ENCODE data around the gene FUT3. TPM values are rescaled to one million over a fixed set of nuclear protein-coding genes. Genes with fewer than 3 reads are reported as not detected.
"Not testable (repeated sequence)": the region's sequence is repeated elsewhere in the genome, so short reads cannot be mapped to it uniquely, and the experiment has no call there.

FUT3 gene
- total and polyA plus RNA-seq, 4 experiments from 2014 or later, result 0.15 TPM; not detected in 3

GRCh38 chr19:5881543-5882299 is 30.5 kb upstream of the FUT3 start:
- Histone ChIP-seq H3K4me1 (ENCODE audit: insufficient read depth, low read length) (no peaks in the 10 kb centered on the region), H3K9me3 (ENCODE audit: control insufficient read depth in 1 of 2, low read length in 2 of 2) (no peaks in the 10 kb centered on the region), H3K27ac (ENCODE audit: low read depth, low read length) (no peak overlapping the region), H3K27me3 (ENCODE audit: insufficient read depth, low read length) (no peaks in the 10 kb centered on the region), H3K4me3 (ENCODE audit: low read length in 2 of 2) (no peak overlapping the region), H3K36me3 (ENCODE audit: insufficient read depth, low read length) (no peaks in the 10 kb centered on the region)
- Mint-ChIP-seq H3K4me1 (no peaks in the 10 kb centered on the region), H3K27ac (no peak overlapping the region), H3K4me3 (no peak overlapping the region), H3K27me3 (peaks cover 7 to 15% of the 10 kb centered on the region in 2 donors), H3K36me3 (no peaks in the 10 kb centered on the region), H3K9me3 (no peaks in the 10 kb centered on the region)
- intact Hi-C loops (cut with micrococcal nuclease), result no loop called here
- no peak for DNase-seq
- POLR2A ChIA-PET (ENCODE audit: partially characterized antibody), result no interaction called here
- CTCF ChIA-PET (ENCODE audit: partially characterized antibody), result no interaction called here

DNA sequence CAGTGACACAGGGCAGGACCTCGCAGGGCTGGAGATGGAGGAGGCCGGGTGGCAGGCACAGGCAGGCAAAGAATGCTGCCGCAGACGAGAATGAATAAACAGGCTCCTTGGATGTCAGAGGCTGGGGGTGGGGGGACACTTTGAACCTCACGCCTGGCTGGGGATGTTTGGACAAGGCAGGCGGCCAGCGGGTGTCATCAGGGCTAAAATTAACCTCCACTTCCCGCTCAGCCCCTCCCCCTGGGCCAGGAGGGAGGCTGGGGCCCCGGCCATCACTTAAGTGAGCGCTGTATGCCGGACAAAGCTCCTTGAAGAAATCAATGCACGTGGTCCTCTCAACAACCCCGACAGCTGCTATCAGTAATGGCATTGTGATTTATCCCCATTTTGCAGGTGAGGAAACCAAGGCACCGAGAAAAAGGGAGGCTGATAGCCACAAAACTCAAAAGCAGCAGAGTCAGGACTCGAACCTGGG is 29.4 kb upstream of the FUT3 start:
- no peaks in the 10 kb centered on the region for H3K9me3 Mint-ChIP-seq
- DNase-seq, result no peak
- peaks cover 12 to 16% of the 10 kb centered on the region in 2 donors for H3K27me3 Mint-ChIP-seq
- no peak overlapping the region for H3K4me3 Mint-ChIP-seq
- intact Hi-C loops (cut with micrococcal nuclease), result no loop called here
- no peaks in the 10 kb centered on the region for H3K9me3 ChIP-seq (ENCODE audit: control insufficient read depth in 1 of 2, low read length in 2 of 2)
- H3K36me3 ChIP-seq (ENCODE audit: insufficient read depth, low read length), result no peaks in the 10 kb centered on the region
- no peaks in the 10 kb centered on the region for H3K27me3 ChIP-seq (ENCODE audit: insufficient read depth, low read length)
- no peaks in the 10 kb centered on the region for H3K4me1 ChIP-seq (ENCODE audit: insufficient read depth, low read length)
- no peak overlapping the region for H3K4me3 ChIP-seq (ENCODE audit: low read length in 2 of 2)
- POLR2A ChIA-PET (ENCODE audit: partially characterized antibody), result no interaction called here
- no peaks in the 10 kb centered on the region for H3K36me3 Mint-ChIP-seq
- no peaks in the 10 kb centered on the region for H3K4me1 Mint-ChIP-seq
- H3K27ac ChIP-seq (ENCODE audit: low read depth, low read length), result no peak overlapping the region
- CTCF ChIA-PET (ENCODE audit: partially characterized antibody), result no interaction called here
- no peak overlapping the region for H3K27ac Mint-ChIP-seq

DNA sequence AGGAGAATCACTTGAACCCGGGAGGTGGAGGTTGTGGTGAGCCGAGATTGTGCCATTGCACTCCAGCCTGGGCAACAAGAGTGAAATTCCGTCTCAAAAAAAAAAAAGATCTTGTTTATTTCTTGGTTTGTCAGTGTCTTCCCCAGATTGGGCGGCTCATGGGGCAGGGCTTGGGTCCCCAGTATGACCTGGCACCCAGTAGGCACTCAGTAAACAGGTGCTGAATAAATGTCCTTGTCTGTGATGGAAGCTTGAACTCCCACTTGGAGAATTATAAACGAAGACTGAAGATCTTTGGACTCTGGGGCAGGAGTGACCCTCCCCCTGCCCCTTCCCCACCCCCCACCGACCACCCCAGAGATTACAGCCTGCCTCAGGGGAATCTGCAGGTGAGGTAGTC is 28.9 kb upstream of the FUT3 start:
- Mint-ChIP-seq H3K36me3 (no peaks in the 10 kb centered on the region), H3K9me3 (no peaks in the 10 kb centered on the region), H3K27ac (no peak overlapping the region), H3K27me3 (peaks cover 12 to 15% of the 10 kb centered on the region in 2 donors), H3K4me3 (no peak overlapping the region), H3K4me1 (no peaks in the 10 kb centered on the region)
- intact Hi-C loops (cut with micrococcal nuclease), result no loop called here
- Histone ChIP-seq H3K27me3 (ENCODE audit: insufficient read depth, low read length) (no peaks in the 10 kb centered on the region), H3K4me1 (ENCODE audit: insufficient read depth, low read length) (no peaks in the 10 kb centered on the region), H3K27ac (ENCODE audit: low read depth, low read length) (no peak overlapping the region), H3K9me3 (ENCODE audit: control insufficient read depth in 1 of 2, low read length in 2 of 2) (no peaks in the 10 kb centered on the region), H3K4me3 (ENCODE audit: low read length in 2 of 2) (no peak overlapping the region), H3K36me3 (ENCODE audit: insufficient read depth, low read length) (no peaks in the 10 kb centered on the region)
- ChIA-PET POLR2A (ENCODE audit: partially characterized antibody) (no interaction called here), CTCF (ENCODE audit: partially characterized antibody) (no interaction called here)
- no peak for DNase-seq

DNA sequence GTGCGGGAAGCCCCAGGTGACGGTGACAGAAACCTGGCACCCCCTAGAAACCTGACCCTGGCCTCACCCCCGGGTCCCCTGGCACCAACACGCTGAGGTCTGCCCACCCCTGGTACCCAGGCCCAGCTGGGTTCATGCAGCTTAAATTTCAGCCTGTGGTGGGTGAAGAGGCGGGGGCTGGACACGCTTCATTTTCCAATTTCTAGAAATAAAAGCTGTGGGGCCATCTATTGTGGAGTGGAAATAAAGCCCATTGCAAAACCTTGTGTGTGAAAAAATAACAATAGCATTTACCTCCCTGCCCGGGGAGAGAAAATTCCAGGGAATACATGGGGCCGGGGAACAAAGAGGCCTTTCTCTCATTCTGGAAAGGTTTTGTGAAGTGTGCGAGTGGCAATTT is 26.6 kb upstream of the FUT3 start:
- no peaks in the 10 kb centered on the region for H3K27me3 ChIP-seq (ENCODE audit: insufficient read depth, low read length)
- POLR2A ChIA-PET (ENCODE audit: partially characterized antibody), result no interaction called here
- CTCF ChIA-PET (ENCODE audit: partially characterized antibody), result interaction anchor here (0.5 kb wide), 1 partner anchor 140 kb away, joined by 3 read pairs; no protein-coding TSS in a partner anchor
- Mint-ChIP-seq H3K36me3 (no peaks in the 10 kb centered on the region), H3K27ac (no peak overlapping the region), H3K4me1 (no peaks in the 10 kb centered on the region), H3K27me3 (peaks cover 9 to 13% of the 10 kb centered on the region in 2 donors), H3K4me3 (no peak overlapping the region), H3K9me3 (no peaks in the 10 kb centered on the region)
- no peak overlapping the region for H3K27ac ChIP-seq (ENCODE audit: low read depth, low read length)
- no peak overlapping the region for H3K4me3 ChIP-seq (ENCODE audit: low read length in 2 of 2)
- intact Hi-C loops (cut with micrococcal nuclease), result no loop called here
- no peaks in the 10 kb centered on the region for H3K36me3 ChIP-seq (ENCODE audit: insufficient read depth, low read length)
- no peaks in the 10 kb centered on the region for H3K4me1 ChIP-seq (ENCODE audit: insufficient read depth, low read length)
- H3K9me3 ChIP-seq (ENCODE audit: control insufficient read depth in 1 of 2, low read length in 2 of 2), result no peaks in the 10 kb centered on the region
- DNase-seq, result no peak

DNA sequence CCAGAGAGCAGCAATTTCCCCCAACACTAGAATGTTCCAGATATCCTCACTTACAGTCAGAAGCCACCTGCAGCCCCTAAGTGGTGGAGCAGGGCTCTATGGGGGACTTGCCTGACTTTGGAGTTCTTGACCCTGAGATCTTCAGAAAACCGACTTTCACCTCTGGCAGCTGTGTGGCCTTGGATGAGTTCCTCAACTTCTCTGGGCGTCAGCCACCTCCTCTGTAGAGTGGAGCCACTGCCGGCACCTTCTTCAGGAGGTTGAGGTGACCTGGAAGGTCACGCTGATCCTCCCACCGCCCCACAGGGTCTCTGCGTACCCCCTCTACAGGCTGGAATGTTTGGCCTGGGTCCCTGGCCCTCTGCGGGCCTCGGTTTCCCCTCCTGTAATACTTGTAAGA is 26.2 kb upstream of the FUT3 start:
- intact Hi-C loops (cut with micrococcal nuclease), result no loop called here
- no peaks in the 10 kb centered on the region for H3K4me1 Mint-ChIP-seq
- Histone ChIP-seq H3K4me1 (ENCODE audit: insufficient read depth, low read length) (no peaks in the 10 kb centered on the region), H3K27me3 (ENCODE audit: insufficient read depth, low read length) (no peaks in the 10 kb centered on the region), H3K9me3 (ENCODE audit: control insufficient read depth in 1 of 2, low read length in 2 of 2) (no peaks in the 10 kb centered on the region), H3K4me3 (ENCODE audit: low read length in 2 of 2) (no peak overlapping the region), H3K27ac (ENCODE audit: low read depth, low read length) (no peak overlapping the region), H3K36me3 (ENCODE audit: insufficient read depth, low read length) (no peaks in the 10 kb centered on the region)
- CTCF ChIA-PET (ENCODE audit: partially characterized antibody), result interaction anchor here (0.5 kb wide), 1 partner anchor 140 kb away, joined by 3 read pairs; no protein-coding TSS in a partner anchor
- no peaks in the 10 kb centered on the region for H3K9me3 Mint-ChIP-seq
- DNase-seq, result no peak
- H3K36me3 Mint-ChIP-seq, result no peaks in the 10 kb centered on the region
- POLR2A ChIA-PET (ENCODE audit: partially characterized antibody), result no interaction called here
- H3K27me3 Mint-ChIP-seq, result peaks cover 9 to 13% of the 10 kb centered on the region in 2 donors
- H3K4me3 Mint-ChIP-seq, result no peak overlapping the region
- H3K27ac Mint-ChIP-seq, result no peak overlapping the region

DNA sequence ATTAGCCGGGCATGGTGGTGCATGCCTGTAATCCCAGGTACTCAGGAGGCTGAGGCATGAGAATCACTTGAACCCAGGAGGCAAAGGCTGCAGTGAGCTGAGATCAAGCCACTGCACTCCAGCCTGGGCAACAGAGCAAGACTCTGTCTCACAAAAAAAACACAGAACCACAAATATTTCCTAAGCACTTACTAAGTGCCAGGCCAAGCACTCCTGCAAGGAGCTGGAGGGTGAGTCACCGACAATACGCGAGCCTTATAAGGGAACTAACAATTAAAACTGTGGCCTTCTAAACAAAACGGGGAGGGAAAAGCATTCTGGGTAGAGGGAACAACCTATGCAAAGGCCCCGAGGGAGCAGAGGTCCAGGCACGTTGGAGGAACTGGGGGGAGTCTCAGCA is 23.2 kb upstream of the FUT3 start:
- not testable (repeated sequence) for H3K36me3 ChIP-seq (ENCODE audit: insufficient read depth, low read length); H3K4me1 ChIP-seq (ENCODE audit: insufficient read depth, low read length)

GRCh38 chr19:5873617-5874199 is 22.5 kb upstream of the FUT3 start:
- no peaks in the 10 kb centered on the region for H3K9me3 Mint-ChIP-seq
- H3K27me3 Mint-ChIP-seq, result peaks cover 8% of the 10 kb centered on the region in 2 donors
- H3K27me3 ChIP-seq (ENCODE audit: insufficient read depth, low read length), result no peaks in the 10 kb centered on the region
- no peak overlapping the region for H3K4me3 ChIP-seq (ENCODE audit: low read length in 2 of 2)
- no peak overlapping the region for H3K27ac Mint-ChIP-seq
- no peak overlapping the region for H3K27ac ChIP-seq (ENCODE audit: low read depth, low read length)
- no peaks in the 10 kb centered on the region for H3K4me1 ChIP-seq (ENCODE audit: insufficient read depth, low read length)
- H3K4me1 Mint-ChIP-seq, result no peaks in the 10 kb centered on the region
- intact Hi-C loops (cut with micrococcal nuclease), result no loop called here
- no peaks in the 10 kb centered on the region for H3K36me3 ChIP-seq (ENCODE audit: insufficient read depth, low read length)
- no peaks in the 10 kb centered on the region for H3K9me3 ChIP-seq (ENCODE audit: control insufficient read depth in 1 of 2, low read length in 2 of 2)
- H3K4me3 Mint-ChIP-seq, result no peak overlapping the region
- POLR2A ChIA-PET (ENCODE audit: partially characterized antibody), result no interaction called here
- no peak for DNase-seq
- no peaks in the 10 kb centered on the region for H3K36me3 Mint-ChIP-seq
- CTCF ChIA-PET (ENCODE audit: partially characterized antibody), result no interaction called here

More for the DNA sequence above, 23.2 kb upstream of the FUT3 start:
- intact Hi-C loops (cut with micrococcal nuclease); H3K27me3 ChIP-seq (ENCODE audit: insufficient read depth, low read length); H3K9me3 Mint-ChIP-seq; H3K4me3 Mint-ChIP-seq; H3K4me3 ChIP-seq (ENCODE audit: low read length in 2 of 2); H3K27ac Mint-ChIP-seq; H3K9me3 ChIP-seq (ENCODE audit: control insufficient read depth in 1 of 2, low read length in 2 of 2); DNase-seq; H3K4me1 Mint-ChIP-seq; POLR2A ChIA-PET (ENCODE audit: partially characterized antibody); H3K36me3 Mint-ChIP-seq; H3K27ac ChIP-seq (ENCODE audit: low read depth, low read length); CTCF ChIA-PET (ENCODE audit: partially characterized antibody): not testable (repeated sequence)
- peaks cover 8 to 11% of the 10 kb centered on the region in 2 donors for H3K27me3 Mint-ChIP-seq
